Measurements from ENCODE around the gene RTL10.

The RTL10 gene

GRCh38 chr22:19807161-19807913 lies 47.3 kb downstream of the RTL10 start:
- DNase-seq: no peak

GRCh38 chr22:19806213-19807160 lies 48.2 kb downstream of the RTL10 start:
- no peak for DNase-seq

GRCh38 chr22:19805821-19806212 lies 48.9 kb downstream of the RTL10 start:
- no peak for DNase-seq
